ENCODE data around the gene ADH1A.

DNA sequence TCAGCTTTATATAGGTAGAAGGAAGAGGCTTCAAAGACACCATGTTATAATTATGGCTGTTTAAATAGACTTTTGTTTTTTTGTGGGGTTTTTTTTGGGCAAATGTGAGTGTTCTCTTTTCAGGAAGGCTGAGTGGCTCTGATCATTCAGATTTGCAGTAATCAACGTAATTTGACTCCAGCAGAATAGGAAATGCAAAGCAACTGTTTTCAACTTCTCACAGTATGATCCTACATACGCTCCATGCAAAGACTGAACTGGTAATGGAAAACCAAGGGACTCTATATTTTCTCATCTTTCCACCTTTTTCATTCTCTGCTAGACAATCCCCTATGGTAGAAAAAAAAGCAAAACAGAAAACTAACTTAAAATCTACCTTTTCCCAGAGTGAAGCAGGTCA, 19.6 kb upstream of the ADH1A start:
- TF ChIP-seq POLR2A (IDR thresholded peaks at IDR 0.05), result no peak
- TF ChIP-seq, protein P1, sequence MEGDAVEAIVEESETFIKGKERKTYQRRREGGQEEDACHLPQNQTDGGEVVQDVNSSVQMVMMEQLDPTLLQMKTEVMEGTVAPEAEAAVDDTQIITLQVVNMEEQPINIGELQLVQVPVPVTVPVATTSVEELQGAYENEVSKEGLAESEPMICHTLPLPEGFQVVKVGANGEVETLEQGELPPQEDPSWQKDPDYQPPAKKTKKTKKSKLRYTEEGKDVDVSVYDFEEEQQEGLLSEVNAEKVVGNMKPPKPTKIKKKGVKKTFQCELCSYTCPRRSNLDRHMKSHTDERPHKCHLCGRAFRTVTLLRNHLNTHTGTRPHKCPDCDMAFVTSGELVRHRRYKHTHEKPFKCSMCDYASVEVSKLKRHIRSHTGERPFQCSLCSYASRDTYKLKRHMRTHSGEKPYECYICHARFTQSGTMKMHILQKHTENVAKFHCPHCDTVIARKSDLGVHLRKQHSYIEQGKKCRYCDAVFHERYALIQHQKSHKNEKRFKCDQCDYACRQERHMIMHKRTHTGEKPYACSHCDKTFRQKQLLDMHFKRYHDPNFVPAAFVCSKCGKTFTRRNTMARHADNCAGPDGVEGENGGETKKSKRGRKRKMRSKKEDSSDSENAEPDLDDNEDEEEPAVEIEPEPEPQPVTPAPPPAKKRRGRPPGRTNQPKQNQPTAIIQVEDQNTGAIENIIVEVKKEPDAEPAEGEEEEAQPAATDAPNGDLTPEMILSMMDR (IDR thresholded peaks at IDR 0.05), result no peak

Measured in uterus (tissue), 2 donors.